IPS DF 19.7 (cell line): Measurements from ENCODE around the gene TTC29.

Experiments used
- DNase-seq: peaks from one replicate; pipeline ENCODE4 v3.0.0-alpha.2; 2013; ENCODE audit warnings: low read depth, low spot score

TTC29 gene

GRCh38 chr4:146945556-146946374, at the start of gene TTC29:
TTC29 (minus strand) TSS chr4:146945864; CDS start chr4:146939895, 5,969 bp downstream.
- DNase-seq = peak; percentile 82

- DNase-seq = no peak
Observed at GRCh38 chr4:146981651-146982050, 36.0 kb upstream of the TTC29 start.

DNA sequence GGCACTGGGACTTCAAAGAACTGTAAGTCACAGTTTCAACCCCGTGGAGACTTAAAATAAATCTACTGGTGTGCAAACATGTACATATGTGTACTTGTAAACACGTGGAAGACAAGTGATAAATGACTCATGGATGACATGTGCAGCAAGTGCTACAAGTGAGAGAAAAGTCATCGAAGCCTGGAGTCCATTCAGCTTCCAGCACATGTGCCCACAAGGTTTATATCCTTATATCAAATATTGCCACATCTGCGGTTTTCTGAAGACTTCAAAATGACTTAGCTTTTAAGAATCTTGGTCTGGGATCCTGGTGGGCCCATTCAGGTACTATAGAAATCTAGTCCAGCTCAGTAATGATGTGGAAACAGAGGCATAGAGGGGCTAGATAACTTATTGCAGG, 33.0 kb upstream of the TTC29 start:
- no peak for DNase-seq

- no peak for DNase-seq
Observed at GRCh38 chr4:146976145-146976544, 30.5 kb upstream of the TTC29 start.

- no peak for DNase-seq
Observed at GRCh38 chr4:146975527-146975926, 29.9 kb upstream of the TTC29 start.

GRCh38 chr4:146975036-146975435, 29.4 kb upstream of the TTC29 start:
- no peak for DNase-seq

DNA sequence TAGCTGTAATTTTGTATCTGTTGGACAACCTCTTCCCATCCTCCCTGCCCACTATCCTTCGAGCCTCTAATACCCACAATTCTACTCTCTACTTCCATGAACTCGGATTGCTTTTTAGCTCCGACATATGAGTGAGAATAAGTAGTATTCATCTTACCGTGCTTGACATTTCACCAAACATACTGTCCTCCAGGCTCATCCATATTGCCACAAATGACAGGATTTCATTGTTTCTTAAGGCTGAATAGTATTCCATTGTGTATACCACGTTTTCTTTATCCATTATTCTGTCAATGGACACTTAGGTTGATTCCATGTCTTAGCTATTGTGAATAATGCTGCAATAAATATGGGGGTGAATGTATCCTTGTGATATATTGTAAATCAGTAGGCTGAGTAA, 26.4 kb upstream of the TTC29 start:
- DNase-seq = no peak

DNA sequence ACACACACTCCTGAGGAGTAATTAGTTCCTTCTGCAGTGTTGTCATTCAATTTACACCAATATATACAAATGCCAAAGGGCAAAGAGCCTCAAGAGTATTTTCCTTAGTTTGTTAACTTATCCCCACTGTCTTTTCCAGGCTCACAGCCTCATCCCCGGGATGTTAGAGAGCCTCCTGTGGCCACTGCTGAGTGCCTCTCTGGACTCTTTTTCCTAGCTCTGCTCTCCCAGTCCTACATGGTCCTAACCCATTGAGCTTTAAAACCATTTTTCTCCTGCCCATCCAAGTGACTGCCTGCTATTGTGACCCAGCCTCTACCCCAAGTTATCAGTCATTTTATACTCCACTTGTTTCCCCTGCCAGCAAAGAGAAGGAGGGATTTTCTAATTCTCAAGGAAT, 23.5 kb upstream of the TTC29 start:
- DNase-seq = no peak

DNA sequence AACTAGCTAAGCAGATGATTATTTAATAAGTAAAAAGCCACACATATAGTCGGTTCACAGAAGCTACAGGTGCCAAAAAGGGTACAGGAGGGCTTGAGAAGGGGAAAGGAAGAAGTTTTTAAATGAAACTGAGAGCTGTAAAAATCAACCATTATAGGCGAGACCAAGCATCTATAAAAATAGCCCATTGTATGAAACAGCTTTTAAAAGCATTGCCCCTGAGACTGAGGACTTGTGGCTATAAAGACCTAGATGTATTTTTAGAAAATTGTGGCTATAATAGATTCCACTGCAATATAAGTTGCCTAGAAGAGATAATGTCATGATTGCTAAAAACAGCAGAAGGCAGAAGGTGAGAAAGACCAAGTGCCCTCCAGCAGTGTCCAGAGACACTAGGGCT, 15.0 kb upstream of the TTC29 start:
- no peak for DNase-seq

DNA sequence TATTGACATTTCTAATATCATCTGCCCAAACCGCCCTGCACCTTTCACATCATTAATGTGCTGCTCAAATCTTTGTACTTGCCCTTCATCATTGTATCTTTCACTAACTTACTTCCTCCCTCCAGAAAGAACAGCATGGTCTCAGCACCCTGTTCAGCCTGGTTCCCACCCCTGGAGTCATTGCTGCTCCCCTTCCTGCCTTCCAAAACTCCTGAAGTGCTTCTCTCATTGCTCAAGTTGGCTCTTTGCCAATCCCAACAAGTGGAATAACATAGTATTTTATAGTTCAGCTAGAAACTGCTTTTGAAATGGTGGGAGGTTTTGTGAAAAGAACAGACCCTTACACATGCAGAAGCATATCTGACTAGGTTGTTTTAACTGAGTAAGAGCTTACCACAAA, 14.0 kb upstream of the TTC29 start:
- DNase-seq = no peak

DNA sequence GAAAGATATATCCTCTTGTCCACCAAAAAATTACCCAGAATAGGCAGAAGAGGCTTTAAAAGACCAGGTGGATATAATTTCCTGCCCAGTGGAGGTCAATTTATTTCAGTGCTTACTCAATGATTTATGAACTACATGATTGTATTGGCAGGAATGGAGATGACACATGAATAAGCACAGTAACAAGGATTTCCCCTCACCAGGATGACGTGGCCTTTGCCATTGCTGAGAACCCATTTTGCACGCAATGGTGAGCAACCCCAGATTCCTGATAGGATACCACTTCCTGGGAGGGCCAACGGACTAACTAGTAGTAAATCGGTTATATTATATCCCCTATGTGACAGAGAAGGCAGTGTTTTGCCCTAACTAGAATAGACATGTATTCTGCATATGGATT, 11.6 kb upstream of the TTC29 start:
- no peak for DNase-seq

- DNase-seq = no peak
Observed at GRCh38 chr4:146952896-146953295, 7.2 kb upstream of the TTC29 start.

DNA sequence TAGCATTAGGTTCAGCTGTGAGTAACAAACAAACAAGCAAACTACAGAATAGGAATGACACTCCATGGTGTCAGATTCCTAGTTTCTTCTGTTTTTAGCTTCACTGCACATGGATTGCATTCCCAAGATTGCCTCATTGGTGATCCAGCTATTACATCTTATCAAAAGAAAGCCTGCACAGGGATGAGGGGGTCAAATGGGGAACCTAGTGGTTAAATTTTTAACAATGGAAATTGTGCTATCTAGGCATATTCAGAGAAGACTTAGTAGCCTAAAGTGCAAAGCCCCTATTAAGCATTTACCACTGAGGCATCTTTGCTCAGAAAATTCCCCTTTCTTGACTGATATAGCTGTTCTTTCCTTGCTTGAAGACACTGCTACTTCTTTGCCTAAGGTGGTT, 3.9 kb upstream of the TTC29 start:
- no peak for DNase-seq

DNA sequence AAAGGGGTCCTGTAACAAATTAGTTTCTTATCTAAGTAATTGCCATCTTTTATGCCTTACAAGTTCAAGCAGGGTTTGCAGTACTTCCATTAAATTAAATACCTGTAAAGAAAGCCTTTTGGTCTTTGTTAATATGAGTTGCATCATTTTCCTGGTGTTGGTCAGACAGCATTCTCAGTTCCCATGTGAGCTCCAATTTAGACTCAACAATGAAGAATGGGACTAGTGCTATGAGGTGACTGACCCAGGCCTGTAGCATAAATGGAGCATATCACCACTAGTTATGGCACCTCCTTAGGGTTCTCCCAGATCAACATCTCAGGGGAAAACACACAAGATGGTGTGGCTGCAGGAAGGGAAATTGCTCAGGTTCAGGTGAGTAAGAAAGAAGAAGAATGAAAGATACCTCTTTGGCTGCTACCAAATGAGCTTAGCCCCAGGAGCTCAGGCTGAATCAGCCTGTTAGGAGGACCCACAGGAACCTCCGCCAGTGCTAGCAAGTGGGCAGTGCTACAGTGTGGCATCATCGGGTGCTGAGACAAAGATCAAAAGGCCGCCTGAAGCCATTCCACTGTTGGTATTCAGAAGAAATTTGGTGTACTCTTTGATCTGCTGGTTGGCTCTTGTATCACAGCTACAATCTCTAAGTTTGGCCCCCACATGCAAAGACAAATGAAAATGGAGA, 1.8 kb downstream of the TTC29 start:
- DNase-seq = no peak

- no peak for DNase-seq
Observed at GRCh38 chr4:146932116-146932515, 13.5 kb downstream of the TTC29 start.

- no peak for DNase-seq
Observed at GRCh38 chr4:146930673-146931072, 15.0 kb downstream of the TTC29 start.

GRCh38 chr4:146927695-146928094, 18.0 kb downstream of the TTC29 start:
- DNase-seq = no peak

DNA sequence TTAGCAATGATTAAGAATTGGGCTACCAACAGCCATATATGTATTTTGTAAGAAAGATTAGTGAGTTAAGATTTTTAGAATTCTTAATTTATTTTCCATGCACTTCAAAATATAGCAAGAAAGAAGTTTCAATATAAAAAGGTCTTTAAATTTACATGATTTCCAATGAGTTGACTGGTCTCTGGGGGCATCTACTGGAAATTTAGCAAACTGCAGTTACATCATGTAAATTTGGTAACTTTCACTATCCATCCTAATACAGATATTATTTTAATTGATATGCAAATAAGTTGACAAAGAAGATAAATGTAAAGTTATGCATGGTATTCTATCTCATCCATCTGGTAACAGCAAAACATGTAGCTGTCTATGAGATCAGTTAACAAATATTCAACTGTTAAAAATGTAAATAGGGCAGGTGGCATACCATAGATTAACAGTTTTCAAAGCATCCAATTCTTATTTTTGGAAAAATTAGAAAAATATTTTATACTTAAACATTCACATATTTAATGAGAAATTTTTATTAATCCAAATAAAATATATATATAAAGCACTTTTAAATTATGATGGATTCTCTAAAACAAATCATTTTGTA, 29.1 kb downstream of the TTC29 start:
- no peak for DNase-seq

GRCh38 chr4:146915132-146915531, 30.5 kb downstream of the TTC29 start:
- DNase-seq = no peak

DNA sequence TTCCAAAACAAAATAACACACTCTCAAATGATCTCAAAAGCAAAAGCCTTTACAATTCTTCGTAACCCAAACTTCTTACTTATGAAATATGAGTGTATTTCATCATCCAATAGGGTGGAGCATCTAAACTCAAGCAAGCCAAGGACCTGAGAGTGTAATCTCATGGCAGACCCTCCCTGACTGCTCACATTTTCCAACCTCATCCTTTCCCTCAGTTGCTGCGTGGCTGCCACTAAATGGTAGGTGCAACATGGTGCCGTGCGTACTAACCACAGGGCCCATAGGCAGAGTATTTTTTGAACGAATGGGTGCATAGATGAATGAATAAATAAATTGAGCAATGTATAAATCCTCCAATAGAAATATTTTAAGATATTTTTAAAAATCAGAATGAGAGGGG, 45.4 kb downstream of the TTC29 start:
- no peak for DNase-seq

- no peak for DNase-seq
Observed at GRCh38 chr4:146890301-146890700, 55.4 kb downstream of the TTC29 start.

DNA sequence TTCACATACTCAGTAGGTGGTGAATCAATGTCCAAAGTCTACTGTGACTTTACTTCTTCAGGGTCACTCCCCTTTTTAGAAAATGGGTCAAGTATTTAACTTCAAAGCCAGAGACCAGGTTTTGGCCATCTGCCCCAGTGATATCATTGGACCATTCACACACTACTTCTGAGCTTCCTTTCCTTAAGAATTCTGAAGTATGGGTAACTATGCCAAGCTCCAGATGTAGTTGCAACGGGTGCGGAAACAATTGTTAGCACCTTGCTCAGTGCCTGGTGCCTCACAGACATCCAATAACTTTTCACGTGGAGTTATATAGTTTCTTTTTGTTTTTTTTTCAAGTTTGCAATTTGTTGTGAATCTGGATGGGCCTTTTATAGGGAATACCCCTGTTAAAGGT, 62.6 kb downstream of the TTC29 start:
- DNase-seq = no peak

DNA sequence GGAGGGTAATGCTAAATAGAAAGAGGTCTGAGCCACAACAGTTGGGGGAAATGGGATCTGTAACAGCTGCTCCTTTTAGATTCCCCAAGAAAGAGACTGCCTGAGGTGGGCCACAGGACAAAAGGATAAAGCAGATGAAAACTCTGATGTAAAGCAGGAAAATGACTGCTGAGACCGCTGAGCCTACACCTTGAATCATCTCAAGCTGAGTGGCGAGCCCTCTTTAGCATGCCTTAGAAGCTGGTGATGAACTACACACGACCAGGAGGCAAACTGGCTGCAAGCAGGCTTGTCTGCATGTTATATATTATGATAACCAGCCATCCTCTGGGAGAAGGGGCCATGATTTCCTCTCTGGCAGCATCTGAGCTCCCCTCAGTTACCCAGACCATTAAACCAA, 88.4 kb downstream of the TTC29 start:
- no peak for DNase-seq
